K562 (cell line): Measurements from ENCODE around the gene ZFR2. TPM values are rescaled to one million over a fixed set of nuclear protein-coding genes. Genes with fewer than 3 reads are reported as not detected.

ENCODE experiments used
- CBFA2T3 ChIP-seq: fragments of 450-650 bp; IDR thresholded peaks from 2 replicates; pipeline ENCODE4 v1.6.1; 2017
- CBFB ChIP-seq: sonication (generic); formaldehyde crosslinking; IDR thresholded peaks from 2 replicates; pipeline ENCODE4 v1.4.0; 2020; ENCODE audit warnings: mild to moderate bottlenecking, missing genetic modification reagents
- CHD4 ChIP-seq: fragments of 200-600 bp; sonication (generic); IDR thresholded peaks from 3 replicates; pipeline ENCODE4 v1.6.1; 2012; ENCODE audit warnings: low read depth, mild to moderate bottlenecking, mixed read lengths, low read length, inconsistent platforms; ENCODE audit not compliant: insufficient read depth, insufficient replicate concordance, poor library complexity, severe bottlenecking
- CTCF ChIP-seq, 3 experiments: IDR thresholded peaks in 2 of 3; conservative IDR thresholded peaks in 1 of 3; 2 replicates each; pipeline ENCODE4 v1.5.1; 2011 to 2012; ENCODE audit warnings: low read length in 3 of 3, mild to moderate bottlenecking in 3 of 3, control low read depth in 2 of 3, improper control_type of control experiment in 1 of 3, inconsistent platforms in 1 of 3, low read depth in 1 of 3, mixed read lengths in 1 of 3, moderate library complexity in 1 of 3; ENCODE audit not compliant: insufficient read depth in 2 of 3
- E2F5 ChIP-seq: sonication (generic); formaldehyde crosslinking; IDR thresholded peaks from 2 replicates; pipeline ENCODE4 v1.8.0; 2022; ENCODE audit warnings: mild to moderate bottlenecking, missing genetic modification reagents
- EP400 ChIP-seq: fragments of 450-650 bp; IDR thresholded peaks from 2 replicates; pipeline ENCODE4 v1.6.1; 2017; ENCODE audit warnings: antibody characterized with exemption, mild to moderate bottlenecking, moderate library complexity
- FOXJ3 ChIP-seq: sonication (generic); formaldehyde crosslinking; IDR thresholded peaks from 2 replicates; pipeline ENCODE4 v1.4.0; 2020; ENCODE audit warnings: mild to moderate bottlenecking, missing genetic modification reagents
- HDAC1 ChIP-seq, 2 experiments: fragments of 450-650 bp; IDR thresholded peaks; 2 replicates each; pipeline ENCODE4 v1.6.1; 2016 to 2017; ENCODE audit warnings: inconsistent platforms in 1 of 2, mild to moderate bottlenecking in 1 of 2, moderate library complexity in 1 of 2
- ILF3 ChIP-seq: fragments of 450-650 bp; IDR thresholded peaks from 2 replicates; pipeline ENCODE4 v1.6.1; 2018; ENCODE audit warnings: antibody characterized with exemption, mild to moderate bottlenecking, moderate library complexity, borderline replicate concordance
- KLF1 ChIP-seq: fragments of 450-650 bp; IDR thresholded peaks from 2 replicates; pipeline ENCODE4 v1.6.1; 2016; ENCODE audit warnings: missing genetic modification characterization, missing compliant biosample characterization
- LCOR ChIP-seq: sonication (generic); formaldehyde crosslinking; IDR thresholded peaks from 2 replicates; pipeline ENCODE4 v1.8.0; 2022; ENCODE audit warnings: mild to moderate bottlenecking, missing genetic modification reagents
- MAFK ChIP-seq: IDR thresholded peaks from 2 replicates; pipeline ENCODE4 v1.6.1; 2011; ENCODE audit warnings: low read length, improper control_type of control experiment
- PHF20 ChIP-seq: fragments of 450-650 bp; IDR thresholded peaks from 2 replicates; pipeline ENCODE4 v1.6.1; 2018; ENCODE audit not compliant: partially characterized antibody
- RBM14 ChIP-seq: fragments of 200-400 bp; formaldehyde crosslinking; IDR thresholded peaks from 2 replicates; pipeline ENCODE4 v1.6.1; 2018; ENCODE audit warnings: low read depth, mild to moderate bottlenecking, low read length, moderate library complexity, borderline replicate concordance; ENCODE audit not compliant: insufficient read depth
- RBM17 ChIP-seq: fragments of 200-400 bp; formaldehyde crosslinking; IDR thresholded peaks from 2 replicates; pipeline ENCODE4 v1.6.1; 2017; ENCODE audit warnings: low read depth, mild to moderate bottlenecking, low read length, borderline replicate concordance
- RCOR1 ChIP-seq, 2 experiments: IDR thresholded peaks; 2 replicates each; pipeline ENCODE4 v1.6.1; 2012; ENCODE audit warnings: low read depth in 2 of 2, low read length in 2 of 2, borderline replicate concordance in 1 of 2, improper control_type of control experiment in 1 of 2
- RFX7 ChIP-seq: fragments of 250-450 bp; sonication (Bioruptor Pico); IDR thresholded peaks from 2 replicates; pipeline ENCODE4 v1.5.1; 2021; ENCODE audit warnings: mild to moderate bottlenecking
- SETDB1 ChIP-seq: IDR thresholded peaks from one replicate; pipeline ENCODE4 v1.6.1; 2012; ENCODE audit warnings: low read length, control low read depth, inconsistent platforms
- U2AF2 ChIP-seq: fragments of 200-400 bp; formaldehyde crosslinking; optimal IDR thresholded peaks from 2 replicates; pipeline ENCODE3; 2017; ENCODE audit warnings: low read depth, mild to moderate bottlenecking, low read length
- ZBTB8A ChIP-seq: fragments of 450-650 bp; IDR thresholded peaks from 2 replicates; pipeline ENCODE4 v1.6.1; 2018; ENCODE audit warnings: mild to moderate bottlenecking, moderate library complexity; ENCODE audit not compliant: partially characterized antibody
- ZC3H11A ChIP-seq: IDR thresholded peaks from 2 replicates; pipeline ENCODE4 v1.6.1; 2012; ENCODE audit warnings: low read depth, low read length, improper control_type of control experiment
- ZNF174 ChIP-seq: fragments of 250-450 bp; sonication (Bioruptor Pico); IDR thresholded peaks from 2 replicates; pipeline ENCODE4 v1.4.0; 2020; ENCODE audit warnings: mild to moderate bottlenecking
- ZNF277 ChIP-seq: fragments of 250-450 bp; sonication (Bioruptor Pico); IDR thresholded peaks from 2 replicates; pipeline ENCODE4 v1.8.0; 2022; ENCODE audit warnings: inconsistent platforms, mild to moderate bottlenecking, moderate library complexity, borderline replicate concordance
- ZNF76 ChIP-seq: fragments of 250-450 bp; sonication (Bioruptor Pico); IDR thresholded peaks from 2 replicates; pipeline ENCODE4 v1.4.0; 2020; ENCODE audit warnings: mild to moderate bottlenecking, moderate library complexity, borderline replicate concordance
- ZNF77 ChIP-seq: fragments of 250-450 bp; sonication (Bioruptor Pico); IDR thresholded peaks from 2 replicates; pipeline ENCODE4 v1.5.0; 2020
- polyA plus RNA-seq, 8 experiments: library from polyadenylated mRNA; depleted of rRNA in 4 of 8; stranded (reverse) in 5 of 8; unstranded in 3 of 8; fragments of >200 nt; fragmentation: Nextera tagmentation in 2 of 8; fragmentation: Illumina TruSeq in 1 of 8; extraction: Ambion mirVana in 2 of 8; extraction: Trizol in 1 of 8; gene quantifications; 2 replicates each; pipeline versions ENCODE4 v1.2.1 to v1.2.3, GENCODE V29; 2011 to 2014; ENCODE audit warnings: inconsistent platforms in 1 of 8, missing spikeins in 1 of 8
- total RNA-seq, 7 experiments: library from RNA; depleted of rRNA in 6 of 7; stranded (reverse); fragments of >200 nt in 6 of 7; fragmentation: Illumina TruSeq in 2 of 7; extraction: Trizol in 2 of 7; gene quantifications; 2 replicates each; pipeline versions ENCODE4 v1.2.1 to v1.2.3, GENCODE V29; 2011 to 2021; ENCODE audit warnings: low replicate concordance in 1 of 7

The ZFR2 gene
- total and polyA plus RNA-seq, 9 of the 15 experiments (the other 6 are each of a cell fraction or from before 2014, with no cell fraction given), result 0.03 to 0.59 (median 0.07) TPM; not detected in 6

- peak in 1 of 2 experiments; percentile 87; a peak in 2 of 4 replicates for TF ChIP-seq HDAC1 (IDR thresholded peaks at IDR 0.05)
- TF ChIP-seq E2F5, result no peak; the same call in 1 of the 2 replicates
- TF ChIP-seq U2AF2, result no peak
- no peak; the same call in 1 of the 2 replicates for TF ChIP-seq ZNF277 (CRISPR knock-in tag)
- no peak for TF ChIP-seq CHD4
- TF ChIP-seq CBFB, result peak; percentile 83; the same call in 1 of the 2 replicates
- TF ChIP-seq CTCF (IDR thresholded peaks at IDR 0.05 in 2 of 3, conservative IDR thresholded peaks at IDR 0.05 in 1 of 3; ENCODE audit: insufficient read depth in 2 of 3, low read depth in 1 of 3, low read length in 3 of 3), result no peak
- no peak for TF ChIP-seq CBFA2T3
- no peak for TF ChIP-seq ZNF174 (CRISPR knock-in tag)
- no peak for TF ChIP-seq FOXJ3 (CRISPR knock-in tag)
- peak; percentile 99 for TF ChIP-seq EP400
- peak in 1 of 2 experiments; percentile 28; a peak in 1 of 4 replicates for TF ChIP-seq RCOR1 (IDR thresholded peaks at IDR 0.05; ENCODE audit: borderline replicate concordance in 1 of 2, low read depth in 2 of 2, low read length in 2 of 2)
- no peak for TF ChIP-seq ZC3H11A
- TF ChIP-seq ZNF77 (CRISPR knock-in tag), result no peak
- no peak for TF ChIP-seq RBM17
- no peak for TF ChIP-seq RBM14
- TF ChIP-seq KLF1 (tag), result 0 out of 2 replicates have a peak, but pooled peaks have one; percentile 21
- no peak for TF ChIP-seq RFX7 (CRISPR knock-in tag)
- TF ChIP-seq ZNF76 (CRISPR knock-in tag), result no peak
- 0 out of 2 replicates have a peak, but pooled peaks have one; percentile 55 for TF ChIP-seq ILF3
- no peak for TF ChIP-seq SETDB1
- no peak for TF ChIP-seq ZBTB8A
- TF ChIP-seq LCOR (CRISPR knock-in tag), result no peak; the same call in 1 of the 2 replicates
- TF ChIP-seq PHF20, result peak; percentile 33
- 0 out of 2 replicates have a peak, but pooled peaks have one; percentile 2 for TF ChIP-seq MAFK
Observed at GRCh38 chr19:3762501-3763459, 106.1 kb downstream of the ZFR2 start, which contains the start of gene MRPL54 (continued).
